Osteocyte (in vitro differentiated cells): Measurements from ENCODE around the gene SCN8A. TPM values are rescaled to one million over a fixed set of nuclear protein-coding genes. Genes with fewer than 3 reads are reported as not detected.
"Not testable (repeated sequence)": the region's sequence is repeated elsewhere in the genome, so short reads cannot be mapped to it uniquely, and the experiment has no call there.

Experiments
- DNase-seq: peaks from one replicate; pipeline ENCODE4 v3.0.0; 2021; ENCODE audit warnings: mixed read lengths; ENCODE audit not compliant: unreplicated experiment; ENCODE audit errors: extremely low spot score
- H3K27ac Mint-ChIP-seq: one replicate; pipeline ENCODE4 v1.8.0; 2021; ENCODE audit warnings: mild to moderate bottlenecking, mixed read lengths; ENCODE audit not compliant: unreplicated experiment
- H3K27me3 Mint-ChIP-seq: one replicate; pipeline ENCODE4 v1.8.0; 2021; ENCODE audit warnings: mixed read lengths; ENCODE audit not compliant: unreplicated experiment
- H3K36me3 Mint-ChIP-seq: one replicate; pipeline ENCODE4 v1.8.0; 2021; ENCODE audit warnings: mixed read lengths; ENCODE audit not compliant: unreplicated experiment
- H3K4me1 Mint-ChIP-seq: one replicate; pipeline ENCODE4 v1.8.0; 2021; ENCODE audit warnings: mixed read lengths; ENCODE audit not compliant: unreplicated experiment
- H3K4me3 Mint-ChIP-seq: one replicate; pipeline ENCODE4 v1.8.0; 2021; ENCODE audit warnings: mild to moderate bottlenecking, moderate library complexity, mixed read lengths; ENCODE audit not compliant: unreplicated experiment
- H3K9me3 Mint-ChIP-seq: one replicate; pipeline ENCODE4 v1.8.0; 2021; ENCODE audit warnings: mixed read lengths; ENCODE audit not compliant: unreplicated experiment
- total RNA-seq: library from RNA; stranded (reverse); gene quantifications from 2 replicates; pipeline ENCODE4 v1.2.1, GENCODE V29; 2021
- TF ChIP-seq, protein P1 (sequence below): fragments of 200-600 bp; sonication (generic); IDR thresholded peaks from 2 replicates; pipeline ENCODE4 v1.5.0; 2021; ENCODE audit warnings: antibody characterized with exemption, mild to moderate bottlenecking, moderate library complexity

SCN8A gene
- total RNA-seq, 1 donor from 2014 or later = 1.5 TPM

DNA sequence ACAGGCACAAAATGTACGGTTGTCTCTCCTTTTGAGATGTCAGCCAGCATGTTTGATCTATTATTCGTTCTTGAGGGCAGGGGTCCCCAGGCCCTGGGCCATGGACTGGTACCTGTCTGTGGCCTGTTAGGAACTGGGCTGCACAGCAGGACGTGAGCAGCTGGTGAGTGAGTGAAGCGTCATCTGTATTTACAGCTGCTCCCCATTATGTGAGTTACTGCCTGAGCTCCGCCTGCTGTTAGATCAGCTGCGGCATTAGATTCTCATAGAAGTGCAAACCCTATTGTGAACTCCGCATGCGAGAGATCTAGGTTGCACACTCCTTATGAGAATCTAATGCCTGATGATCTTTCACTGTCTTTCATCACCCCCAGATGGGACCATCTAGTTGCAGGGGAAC, 41.4 kb upstream of the SCN8A start:
- Mint-ChIP-seq H3K9me3 (peaks cover 14% of the 10 kb centered on the region), H3K4me1 (peaks cover 6% of the 10 kb centered on the region), H3K27ac (no peak overlapping the region), H3K27me3 (peaks cover 33% of the 10 kb centered on the region), H3K4me3 (no peak overlapping the region), H3K36me3 (no peaks in the 10 kb centered on the region)
- TF ChIP-seq, protein P1, sequence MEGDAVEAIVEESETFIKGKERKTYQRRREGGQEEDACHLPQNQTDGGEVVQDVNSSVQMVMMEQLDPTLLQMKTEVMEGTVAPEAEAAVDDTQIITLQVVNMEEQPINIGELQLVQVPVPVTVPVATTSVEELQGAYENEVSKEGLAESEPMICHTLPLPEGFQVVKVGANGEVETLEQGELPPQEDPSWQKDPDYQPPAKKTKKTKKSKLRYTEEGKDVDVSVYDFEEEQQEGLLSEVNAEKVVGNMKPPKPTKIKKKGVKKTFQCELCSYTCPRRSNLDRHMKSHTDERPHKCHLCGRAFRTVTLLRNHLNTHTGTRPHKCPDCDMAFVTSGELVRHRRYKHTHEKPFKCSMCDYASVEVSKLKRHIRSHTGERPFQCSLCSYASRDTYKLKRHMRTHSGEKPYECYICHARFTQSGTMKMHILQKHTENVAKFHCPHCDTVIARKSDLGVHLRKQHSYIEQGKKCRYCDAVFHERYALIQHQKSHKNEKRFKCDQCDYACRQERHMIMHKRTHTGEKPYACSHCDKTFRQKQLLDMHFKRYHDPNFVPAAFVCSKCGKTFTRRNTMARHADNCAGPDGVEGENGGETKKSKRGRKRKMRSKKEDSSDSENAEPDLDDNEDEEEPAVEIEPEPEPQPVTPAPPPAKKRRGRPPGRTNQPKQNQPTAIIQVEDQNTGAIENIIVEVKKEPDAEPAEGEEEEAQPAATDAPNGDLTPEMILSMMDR = no peak
- no peak for DNase-seq

GRCh38 chr12:51568271-51569032, 22.6 kb upstream of the SCN8A start:
- not testable (repeated sequence) for H3K4me1 Mint-ChIP-seq, DNase-seq, H3K9me3 Mint-ChIP-seq, H3K27me3 Mint-ChIP-seq, H3K36me3 Mint-ChIP-seq, H3K27ac Mint-ChIP-seq, H3K4me3 Mint-ChIP-seq

- Mint-ChIP-seq H3K4me3 (no peak overlapping the region), H3K9me3 (no peaks in the 10 kb centered on the region), H3K4me1 (no peaks in the 10 kb centered on the region), H3K27ac (no peak overlapping the region), H3K27me3 (no peaks in the 10 kb centered on the region), H3K36me3 (no peaks in the 10 kb centered on the region)
- no peak for DNase-seq
- TF ChIP-seq, protein P1 = no peak
These were observed 11.6 kb upstream of the SCN8A start for GRCh38 chr12:51579321-51579850.

DNA sequence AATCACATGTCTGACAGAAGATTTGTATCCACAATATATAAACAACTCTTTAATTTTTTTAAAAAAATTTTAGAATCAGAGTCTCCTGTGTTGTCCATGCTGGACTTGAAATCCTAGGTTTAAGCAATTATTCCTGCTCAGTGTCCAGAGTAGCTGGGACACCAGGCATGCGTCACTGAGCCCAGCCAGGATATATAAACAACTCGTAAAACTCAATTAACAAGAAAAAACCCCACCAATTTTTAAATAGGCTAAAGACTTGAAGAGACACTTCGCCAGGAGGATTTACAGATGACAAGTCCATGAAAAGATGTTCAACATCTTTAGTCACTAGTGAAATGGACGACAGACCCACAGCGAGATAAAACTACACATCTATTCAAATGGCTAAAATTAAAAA, 2.0 kb upstream of the SCN8A start:
- H3K4me1 Mint-ChIP-seq = peaks cover 18% of the 10 kb centered on the region
- DNase-seq = no peak
- no peak overlapping the region for H3K27ac Mint-ChIP-seq
- peaks cover 3% of the 10 kb centered on the region for H3K27me3 Mint-ChIP-seq
- TF ChIP-seq, protein P1 = no peak
- H3K4me3 Mint-ChIP-seq = no peak overlapping the region
- H3K36me3 Mint-ChIP-seq = no peaks in the 10 kb centered on the region
- no peaks in the 10 kb centered on the region for H3K9me3 Mint-ChIP-seq

- Mint-ChIP-seq H3K27ac (no peak overlapping the region), H3K27me3 (peaks cover 3% of the 10 kb centered on the region), H3K4me1 (peaks cover 18% of the 10 kb centered on the region), H3K4me3 (peak overlapping the region; percentile 81), H3K9me3 (no peaks in the 10 kb centered on the region), H3K36me3 (no peaks in the 10 kb centered on the region)
- DNase-seq = no peak
- TF ChIP-seq, protein P1 = no peak
These were observed 1.4 kb upstream of the SCN8A start for GRCh38 chr12:51589557-51590176.
